DOHH2 (cell line): ENCODE results near the gene CRIM1.

Experiments used
- H3F3A ChIP-seq: fragments of 200-600 bp; sonication (generic), shearing (Covaris generic); 2 replicates; pipeline ENCODE4 v1.6.0; 2016; ENCODE audit warnings: antibody characterized with exemption, mild to moderate bottlenecking; ENCODE audit not compliant: control insufficient read depth, insufficient read depth
- H3K27ac ChIP-seq: fragments of 200-600 bp; sonication (generic); 2 replicates; pipeline ENCODE4 v1.5.1; 2014; ENCODE audit warnings: low read depth, mild to moderate bottlenecking, low read length, moderate library complexity
- H3K27me3 ChIP-seq: fragments of 200-600 bp; sonication (generic); 2 replicates; pipeline ENCODE4 v1.6.1; 2014; ENCODE audit warnings: mild to moderate bottlenecking, low read length, mixed read lengths; ENCODE audit not compliant: control insufficient read depth
- H3K36me3 ChIP-seq: fragments of 200-600 bp; sonication (generic); 2 replicates; pipeline ENCODE4 v1.6.1; 2014; ENCODE audit warnings: mild to moderate bottlenecking, low read length, moderate library complexity, mixed read lengths; ENCODE audit not compliant: control insufficient read depth
- H3K4me1 ChIP-seq: fragments of 200-600 bp; sonication (generic); 2 replicates; pipeline ENCODE4 v1.6.1; 2014; ENCODE audit warnings: mild to moderate bottlenecking, low read length, mixed read lengths; ENCODE audit not compliant: control insufficient read depth
- H3K4me2 ChIP-seq: fragments of 200-600 bp; sonication (generic); 2 replicates; pipeline ENCODE4 v1.6.0; 2014; ENCODE audit warnings: mild to moderate bottlenecking, low read length, moderate library complexity
- H3K4me3 ChIP-seq: fragments of 200-600 bp; sonication (generic); 2 replicates; pipeline ENCODE4 v1.5.1; 2014; ENCODE audit warnings: mild to moderate bottlenecking, low read length, mixed read lengths
- H3K79me2 ChIP-seq: fragments of 200-600 bp; sonication (generic); 2 replicates; pipeline ENCODE4 v1.6.1; 2014; ENCODE audit warnings: mild to moderate bottlenecking, low read length, mixed read lengths; ENCODE audit not compliant: control insufficient read depth
- H3K9me2 ChIP-seq: fragments of 200-600 bp; sonication (generic); replicated peaks from 2 replicates; pipeline ENCODE4 v1.6.1; 2014; ENCODE audit warnings: mild to moderate bottlenecking, low read length, mixed read lengths; ENCODE audit not compliant: control insufficient read depth
- H3K9me3 ChIP-seq: fragments of 200-600 bp; sonication (generic); 2 replicates; pipeline ENCODE4 v1.6.1; 2014; ENCODE audit warnings: antibody characterized with exemption, low read length, mixed read lengths; ENCODE audit not compliant: control insufficient read depth, insufficient read depth
- H4K20me1 ChIP-seq: fragments of 200-600 bp; sonication (generic); 2 replicates; pipeline ENCODE4 v1.6.0; 2014; ENCODE audit warnings: low read depth, mild to moderate bottlenecking, antibody characterized with exemption, low read length, moderate library complexity; ENCODE audit not compliant: control insufficient read depth, insufficient read depth
- CTCF ChIP-seq: fragments of 200-600 bp; sonication (generic); IDR thresholded peaks from one replicate; pipeline ENCODE4 v1.5.1; 2014; ENCODE audit warnings: antibody characterized with exemption, mild to moderate bottlenecking, low read depth, low read length; ENCODE audit not compliant: poor library complexity, severe bottlenecking
- EZH2phosphoT487 ChIP-seq: fragments of 200-600 bp; sonication (generic); IDR thresholded peaks from 2 replicates; pipeline ENCODE4 v1.6.1; 2017; ENCODE audit warnings: borderline replicate concordance, mild to moderate bottlenecking, antibody characterized with exemption, low read length, moderate library complexity, mixed read lengths

Gene CRIM1

DNA sequence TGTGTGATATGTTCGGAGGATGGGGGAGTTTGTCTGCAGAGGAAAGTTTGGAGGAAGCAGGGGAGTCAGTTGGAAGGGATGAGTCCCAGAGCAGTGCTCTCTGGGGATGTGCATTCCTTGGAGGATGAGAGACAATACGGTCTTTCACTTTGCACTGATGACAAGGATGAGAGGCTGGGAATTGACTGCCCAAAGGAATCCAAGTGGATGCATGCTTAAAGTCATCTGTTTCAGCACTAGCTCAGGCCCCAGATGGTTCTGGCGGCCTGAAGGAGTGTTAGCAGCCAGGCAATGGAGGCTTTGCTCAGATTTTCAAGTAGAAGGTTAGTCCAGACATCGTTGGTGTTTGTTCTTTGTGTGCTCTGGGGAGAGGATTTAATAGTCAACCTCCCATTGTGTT is 100.2 kb downstream of the CRIM1 start:
- no peak overlapping the region for H3K27ac ChIP-seq
- no peak overlapping the region for H3K4me3 ChIP-seq
- H3K27me3 ChIP-seq: no peaks in the 10 kb centered on the region
- H3K9me2 ChIP-seq: no peaks in the 10 kb centered on the region
- no peaks in the 10 kb centered on the region; the same call in 1 of the 2 replicates for H4K20me1 ChIP-seq
- H3K9me3 ChIP-seq: no peaks in the 10 kb centered on the region
- H3F3A ChIP-seq: no peaks in the 10 kb centered on the region
- no peaks in the 10 kb centered on the region for H3K79me2 ChIP-seq
- H3K4me2 ChIP-seq: no peak overlapping the region
- TF ChIP-seq EZH2phosphoT487 (no peak), CTCF (no peak)
- H3K36me3 ChIP-seq: peaks cover 39% of the 10 kb centered on the region
- H3K4me1 ChIP-seq: peaks cover 13% of the 10 kb centered on the region

DNA sequence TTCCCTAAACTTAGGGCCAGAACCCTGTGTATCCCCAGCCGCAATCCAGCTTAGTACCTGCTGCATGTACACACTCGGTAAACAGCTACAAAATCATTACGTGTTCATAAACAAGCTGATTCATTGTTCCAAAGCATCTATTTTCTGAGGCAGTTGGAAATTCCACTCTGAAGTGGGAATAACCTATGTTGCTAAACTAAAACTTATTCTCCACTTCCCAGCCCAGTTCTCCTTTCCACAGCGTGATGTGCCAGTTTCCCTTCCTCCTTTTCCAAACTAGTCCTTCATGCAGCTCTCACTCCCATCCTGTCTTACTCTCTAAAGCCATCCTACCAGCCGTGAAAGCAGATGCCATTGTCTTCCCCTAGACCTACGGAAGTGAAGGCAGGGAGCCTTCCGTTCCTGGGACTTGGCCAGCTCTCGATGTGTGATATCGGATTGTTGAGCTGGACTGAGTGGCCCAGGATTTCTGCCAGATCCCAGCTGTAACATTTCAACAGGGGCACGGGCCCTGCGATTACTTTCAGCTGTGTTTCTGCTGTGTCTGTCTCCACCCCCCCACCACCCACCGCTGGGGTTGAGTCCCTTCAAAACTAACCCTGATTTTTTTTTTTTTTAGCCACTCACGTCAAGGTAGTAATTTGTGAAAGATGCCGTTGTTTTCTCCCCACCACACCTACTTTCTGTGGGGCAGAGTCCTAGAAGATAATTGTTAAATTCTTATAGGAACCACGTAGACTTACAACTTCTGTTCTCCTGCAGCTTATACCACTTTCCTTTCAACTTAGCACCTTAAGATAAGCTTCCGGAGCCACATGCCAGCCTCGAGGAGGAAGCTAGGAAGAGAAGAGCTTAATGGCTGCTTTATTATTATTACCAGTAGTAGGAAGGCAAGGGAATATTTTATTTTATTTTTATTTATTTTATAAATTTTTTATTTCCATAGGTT is 100.9 kb downstream of the CRIM1 start:
- no peaks in the 10 kb centered on the region for H3K9me3 ChIP-seq
- no peaks in the 10 kb centered on the region for H3K9me2 ChIP-seq
- peaks cover 31% of the 10 kb centered on the region for H3K36me3 ChIP-seq
- no peak overlapping the region for H3K4me3 ChIP-seq
- no peak overlapping the region for H3K4me2 ChIP-seq
- no peaks in the 10 kb centered on the region; the same call in 1 of the 2 replicates for H4K20me1 ChIP-seq
- H3F3A ChIP-seq: no peaks in the 10 kb centered on the region
- TF ChIP-seq EZH2phosphoT487 (no peak), CTCF (no peak)
- H3K4me1 ChIP-seq: peaks cover 21% of the 10 kb centered on the region
- no peaks in the 10 kb centered on the region for H3K79me2 ChIP-seq
- H3K27me3 ChIP-seq: no peaks in the 10 kb centered on the region
- no peak overlapping the region for H3K27ac ChIP-seq

DNA sequence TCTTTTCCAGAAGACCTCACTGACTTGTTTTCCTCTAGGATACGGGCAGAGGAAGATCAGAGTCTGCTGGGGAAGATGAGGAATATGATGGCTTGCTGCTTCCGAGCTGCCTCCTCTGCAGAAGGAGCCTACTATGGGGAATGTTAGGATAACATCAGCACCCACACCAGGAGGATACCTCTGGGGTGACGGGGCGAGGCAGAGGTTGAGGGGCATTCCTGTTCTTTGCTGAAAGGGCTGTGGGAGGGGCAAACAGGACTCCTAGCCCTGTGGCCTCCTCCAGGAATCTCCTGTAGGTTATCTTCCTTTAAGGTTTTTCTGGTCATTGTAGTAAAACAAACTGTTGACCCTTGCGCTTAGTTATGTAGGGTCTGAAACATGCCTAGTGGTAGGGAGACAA is 102.5 kb downstream of the CRIM1 start:
- Histone ChIP-seq H3K4me2 (no peak overlapping the region), H3K79me2 (peaks cover 4% of the 10 kb centered on the region; the same call in 1 of the 2 replicates), H3K36me3 (peaks cover 31% of the 10 kb centered on the region), H3K4me3 (no peak overlapping the region), H3K9me3 (no peaks in the 10 kb centered on the region), H4K20me1 (no peaks in the 10 kb centered on the region; the same call in 1 of the 2 replicates), H3K9me2 (no peaks in the 10 kb centered on the region), H3K4me1 (peaks cover 34% of the 10 kb centered on the region), H3K27ac (no peak overlapping the region), H3K27me3 (no peaks in the 10 kb centered on the region), H3F3A (no peaks in the 10 kb centered on the region)
- no peak for TF ChIP-seq CTCF
- no peak for TF ChIP-seq EZH2phosphoT487
